Vagina (tissue), 2 donors: ENCODE data around the gene MID1.

ENCODE experiments used
- POLR2A ChIP-seq, 2 donors: fragments of 450-650 bp; IDR thresholded peaks; one replicate each; pipeline ENCODE4 v1.6.1; 2017; ENCODE audit warnings: antibody characterized with exemption in 2 of 2, mild to moderate bottlenecking in 2 of 2, moderate library complexity in 2 of 2
- POLR2AphosphoS5 ChIP-seq, 2 donors: sonication (generic); formaldehyde crosslinking; IDR thresholded peaks; one replicate each; pipeline ENCODE4 v1.9.0; 2017; ENCODE audit warnings: antibody characterized with exemption in 2 of 2, mild to moderate bottlenecking in 2 of 2, low read depth in 1 of 2; ENCODE audit not compliant: insufficient read depth in 1 of 2
- TF ChIP-seq, protein P1 (sequence below), 3 experiments: fragments of 450-650 bp in 2 of 3; fragments of 200-600 bp in 1 of 3; sonication (generic) in 1 of 3; IDR thresholded peaks; one replicate each; pipeline ENCODE4 v1.5.1; 2017 to 2019; ENCODE audit warnings: antibody characterized with exemption in 3 of 3, mild to moderate bottlenecking in 2 of 3, moderate library complexity in 2 of 3

DNA sequence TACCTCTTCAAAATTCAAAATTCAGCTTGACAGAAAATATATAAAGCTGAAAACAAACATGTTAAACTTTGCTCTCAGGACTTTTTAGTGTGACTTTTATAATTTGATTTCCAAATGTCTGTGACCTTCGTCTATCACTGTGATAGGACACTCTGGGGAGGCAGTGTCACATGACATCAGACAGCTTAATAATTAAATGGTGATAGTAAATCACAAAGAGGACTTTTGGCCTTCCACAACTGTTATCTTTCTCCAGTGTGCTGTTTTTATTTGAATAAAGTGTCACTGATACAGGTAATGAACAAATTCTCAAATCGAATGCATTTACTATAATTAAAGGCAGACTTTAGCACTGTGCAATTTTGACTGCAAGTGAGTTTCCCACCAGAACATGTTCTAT, 83.1 kb downstream of the MID1 start:
- TF ChIP-seq, protein P1, sequence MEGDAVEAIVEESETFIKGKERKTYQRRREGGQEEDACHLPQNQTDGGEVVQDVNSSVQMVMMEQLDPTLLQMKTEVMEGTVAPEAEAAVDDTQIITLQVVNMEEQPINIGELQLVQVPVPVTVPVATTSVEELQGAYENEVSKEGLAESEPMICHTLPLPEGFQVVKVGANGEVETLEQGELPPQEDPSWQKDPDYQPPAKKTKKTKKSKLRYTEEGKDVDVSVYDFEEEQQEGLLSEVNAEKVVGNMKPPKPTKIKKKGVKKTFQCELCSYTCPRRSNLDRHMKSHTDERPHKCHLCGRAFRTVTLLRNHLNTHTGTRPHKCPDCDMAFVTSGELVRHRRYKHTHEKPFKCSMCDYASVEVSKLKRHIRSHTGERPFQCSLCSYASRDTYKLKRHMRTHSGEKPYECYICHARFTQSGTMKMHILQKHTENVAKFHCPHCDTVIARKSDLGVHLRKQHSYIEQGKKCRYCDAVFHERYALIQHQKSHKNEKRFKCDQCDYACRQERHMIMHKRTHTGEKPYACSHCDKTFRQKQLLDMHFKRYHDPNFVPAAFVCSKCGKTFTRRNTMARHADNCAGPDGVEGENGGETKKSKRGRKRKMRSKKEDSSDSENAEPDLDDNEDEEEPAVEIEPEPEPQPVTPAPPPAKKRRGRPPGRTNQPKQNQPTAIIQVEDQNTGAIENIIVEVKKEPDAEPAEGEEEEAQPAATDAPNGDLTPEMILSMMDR (IDR thresholded peaks at IDR 0.05) = no peak
- TF ChIP-seq POLR2A (IDR thresholded peaks at IDR 0.05) = no peak
- no peak for TF ChIP-seq POLR2AphosphoS5 (IDR thresholded peaks at IDR 0.05; ENCODE audit: insufficient read depth in 1 of 2, low read depth in 1 of 2)
